SK-N-SH (cell line): ENCODE data around the gene INHBB. TPM values are rescaled to one million over a fixed set of nuclear protein-coding genes. Genes with fewer than 3 reads are reported as not detected.

Experiments used
- CTCF ChIA-PET: fragments of 300-600, 350-600 bp; formaldehyde crosslinking; extraction: SDS; loops from one replicate; lab custom pipeline; 2021; lab: Yijun Ruan, JAX
- POLR2A ChIA-PET: fragments of 350-600 bp; sonication (Branson Sonifier 250); formaldehyde crosslinking; extraction: SDS; loops from one replicate; lab custom pipeline; 2020; ENCODE audit warnings: antibody characterized with exemption, inconsistent platforms; lab: Yijun Ruan, JAX
- DNase-seq: peaks from one replicate; pipeline ENCODE4 v3.0.0; 2012
- H2AFZ ChIP-seq: fragments of 200-600 bp; sonication (generic); 2 replicates; pipeline ENCODE4 v1.8.1; 2016; ENCODE audit warnings: antibody characterized with exemption, mild to moderate bottlenecking, low read depth
- H3F3A ChIP-seq: fragments of 200-600 bp; sonication (generic); replicated peaks from 2 replicates; pipeline ENCODE3; 2016; ENCODE audit warnings: antibody characterized with exemption, mild to moderate bottlenecking; ENCODE audit not compliant: insufficient read depth
- H3K27ac ChIP-seq, 2 experiments: fragments of 200-500 bp in 1 of 2; fragments of 200-600 bp in 1 of 2; sonication (Bioruptor generic) in 1 of 2; sonication (generic), shearing (Covaris generic) in 1 of 2; 2 replicates each; pipeline versions ENCODE4 v1.5.1 to v1.6.1; 2014 to 2016; ENCODE audit warnings: low read depth in 2 of 2, inconsistent platforms in 1 of 2, low read length in 1 of 2, mild to moderate bottlenecking in 1 of 2, mixed read lengths in 1 of 2
- H3K27me3 ChIP-seq: fragments of 200-600 bp; sonication (generic), shearing (Covaris generic); 2 replicates; pipeline ENCODE4 v1.6.1; 2016; ENCODE audit warnings: mixed run types; ENCODE audit not compliant: insufficient read depth
- H3K36me3 ChIP-seq, 2 experiments: fragments of 200-500 bp in 1 of 2; fragments of 200-600 bp in 1 of 2; sonication (Bioruptor generic) in 1 of 2; sonication (generic) in 1 of 2; replicated peaks in 1 of 2; 2 replicates each; pipeline versions ENCODE3 to v1.5.1; 2014 to 2016; ENCODE audit warnings: low read length in 1 of 2, mild to moderate bottlenecking in 1 of 2; ENCODE audit not compliant: insufficient read depth in 2 of 2, control insufficient read depth in 1 of 2
- H3K4me1 ChIP-seq, 2 experiments: fragments of 200-500 bp in 1 of 2; fragments of 200-600 bp in 1 of 2; sonication (Bioruptor generic) in 1 of 2; sonication (generic), shearing (Covaris generic) in 1 of 2; 2 replicates each; pipeline versions ENCODE4 v1.5.1 to v1.6.1; 2014 to 2016; ENCODE audit warnings: low read depth in 1 of 2, low read length in 1 of 2, mixed run types in 1 of 2; ENCODE audit not compliant: insufficient read depth in 2 of 2, control insufficient read depth in 1 of 2
- H3K4me2 ChIP-seq: fragments of 200-600 bp; sonication (generic), shearing (Covaris generic); 2 replicates; pipeline ENCODE4 v1.6.1; 2017; ENCODE audit warnings: mixed run types
- H3K4me3 ChIP-seq, 2 experiments: fragments of 200-500 bp in 1 of 2; fragments of 200-600 bp in 1 of 2; sonication (Bioruptor generic) in 1 of 2; sonication (generic), shearing (Covaris generic) in 1 of 2; 2 replicates each; pipeline versions ENCODE4 v1.5.1 to v1.8.1; 2014 to 2016; ENCODE audit warnings: low read depth in 2 of 2, inconsistent platforms in 1 of 2, low read length in 1 of 2, mild to moderate bottlenecking in 1 of 2, mixed read lengths in 1 of 2, moderate library complexity in 1 of 2
- H3K79me2 ChIP-seq: fragments of 200-600 bp; sonication (generic); 2 replicates; pipeline ENCODE4 v1.8.1; 2017; ENCODE audit warnings: mild to moderate bottlenecking; ENCODE audit not compliant: insufficient read depth
- H3K9ac ChIP-seq: fragments of 200-600 bp; sonication (generic); 2 replicates; pipeline ENCODE4 v1.6.1; 2017; ENCODE audit warnings: mixed run types
- H3K9me2 ChIP-seq: fragments of 200-600 bp; sonication (generic); 2 replicates; pipeline ENCODE4 v1.6.1; 2017; ENCODE audit warnings: mixed run types
- H3K9me3 ChIP-seq: fragments of 200-600 bp; sonication (generic); 2 replicates; pipeline ENCODE4 v1.6.1; 2017; ENCODE audit warnings: mixed run types, mild to moderate bottlenecking, moderate library complexity
- H4K20me1 ChIP-seq: fragments of 200-600 bp; sonication (generic); 2 replicates; pipeline ENCODE4 v1.6.1; 2017; ENCODE audit warnings: mild to moderate bottlenecking, mixed run types; ENCODE audit not compliant: insufficient read depth
- CHD2 ChIP-seq: fragments of 150-350 bp; IDR thresholded peaks from 2 replicates; pipeline ENCODE4 v1.6.1; 2018; ENCODE audit warnings: low read length; ENCODE audit not compliant: partially characterized antibody
- FOSL2 ChIP-seq: IDR thresholded peaks from 2 replicates; pipeline ENCODE4 v1.4.0; 2012; ENCODE audit warnings: low read depth, mild to moderate bottlenecking, moderate library complexity, borderline replicate concordance
- GABPA ChIP-seq: IDR thresholded peaks from 2 replicates; pipeline ENCODE4 v1.4.0; 2012; ENCODE audit warnings: low read depth, mild to moderate bottlenecking
- JUND ChIP-seq: IDR thresholded peaks from 2 replicates; pipeline ENCODE4 v1.4.0; 2012
- MEF2A ChIP-seq: IDR thresholded peaks from 2 replicates; pipeline ENCODE4 v1.4.0; 2012; ENCODE audit warnings: low read depth, borderline replicate concordance
- NFIC ChIP-seq: IDR thresholded peaks from 2 replicates; pipeline ENCODE4 v1.4.0; 2012; ENCODE audit warnings: borderline replicate concordance
- NRF1 ChIP-seq: IDR thresholded peaks from 2 replicates; pipeline ENCODE4 v1.6.1; 2012; ENCODE audit warnings: low read depth, mild to moderate bottlenecking, low read length
- POLR2AphosphoS5 ChIP-seq: IDR thresholded peaks from 2 replicates; pipeline ENCODE4 v1.6.1; 2012; ENCODE audit warnings: low read depth, low read length
- RFX5 ChIP-seq: IDR thresholded peaks from 2 replicates; pipeline ENCODE4 v1.6.1; 2012; ENCODE audit warnings: mild to moderate bottlenecking, improper control_type of control experiment, low read length
- TAF1 ChIP-seq: IDR thresholded peaks from 2 replicates; pipeline ENCODE4 v1.6.1; 2012; ENCODE audit warnings: low read depth, mild to moderate bottlenecking, low read length, moderate library complexity, borderline replicate concordance
- TEAD4 ChIP-seq: IDR thresholded peaks from 2 replicates; pipeline ENCODE4 v1.4.0; 2012; ENCODE audit warnings: mild to moderate bottlenecking, borderline replicate concordance; ENCODE audit not compliant: insufficient read depth
- USF2 ChIP-seq: fragments of 150-350 bp; IDR thresholded peaks from 2 replicates; pipeline ENCODE4 v1.6.1; 2017; ENCODE audit warnings: antibody characterized with exemption, low read length, low read depth, borderline replicate concordance
- WGBS: methylation state at CpG from one replicate; pipeline ENCODE4 v1.1.6; 2017; ENCODE audit warnings: low lambda C conversion rate; 5-methylcytosine and 5-hydroxymethylcytosine counted together
- polyA plus RNA-seq, 3 experiments: library from polyadenylated mRNA; depleted of rRNA; stranded (reverse); fragments of >200 nt; gene quantifications; 2 replicates each; pipeline ENCODE4 v1.2.3, GENCODE V29; 2012
- TF ChIP-seq, protein P1 (sequence below): fragments of 150-350 bp; IDR thresholded peaks from 2 replicates; pipeline ENCODE4 v1.6.1; 2016; ENCODE audit warnings: mild to moderate bottlenecking, low read depth, low read length
- TF ChIP-seq, protein P2 (sequence below): IDR thresholded peaks from 2 replicates; pipeline ENCODE4; 2012

Gene INHBB
- polyA plus RNA-seq, 1 of the 3 experiments (the other 2 are of a cell fraction), result 0.03 TPM

GRCh38 chr2:120367221-120367620, 21.3 kb downstream of the INHBB start:
- Histone ChIP-seq H4K20me1 (no peaks in the 10 kb centered on the region), H3K4me3 (no peak overlapping the region), H3K27ac (no peak overlapping the region), H3K4me2 (peak overlapping the region; percentile 67; the same call in 1 of the 2 replicates), H3K4me1 (no peaks in the 10 kb centered on the region; a peak in 2 of 4 replicates), H3F3A (no peaks in the 10 kb centered on the region), H3K79me2 (no peaks in the 10 kb centered on the region), H3K9me3 (no peaks in the 10 kb centered on the region), H3K9ac (no peak overlapping the region), H3K36me3 (no peaks in the 10 kb centered on the region), H3K27me3 (no peaks in the 10 kb centered on the region), H2AFZ (peak overlapping the region; percentile 5; the same call in 1 of the 2 replicates), H3K9me2 (no peaks in the 10 kb centered on the region)
- TF ChIP-seq NFIC (no peak), USF2 (no peak), CHD2 (no peak), TAF1 (no peak), FOSL2 (no peak), JUND (no peak), GABPA (no peak), RFX5 (no peak)
- TF ChIP-seq, protein P1, sequence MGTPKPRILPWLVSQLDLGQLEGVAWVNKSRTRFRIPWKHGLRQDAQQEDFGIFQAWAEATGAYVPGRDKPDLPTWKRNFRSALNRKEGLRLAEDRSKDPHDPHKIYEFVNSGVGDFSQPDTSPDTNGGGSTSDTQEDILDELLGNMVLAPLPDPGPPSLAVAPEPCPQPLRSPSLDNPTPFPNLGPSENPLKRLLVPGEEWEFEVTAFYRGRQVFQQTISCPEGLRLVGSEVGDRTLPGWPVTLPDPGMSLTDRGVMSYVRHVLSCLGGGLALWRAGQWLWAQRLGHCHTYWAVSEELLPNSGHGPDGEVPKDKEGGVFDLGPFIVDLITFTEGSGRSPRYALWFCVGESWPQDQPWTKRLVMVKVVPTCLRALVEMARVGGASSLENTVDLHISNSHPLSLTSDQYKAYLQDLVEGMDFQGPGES, result no peak
- ChIA-PET POLR2A (no interaction called here), CTCF (no interaction called here)
- 20% methylated on average over 4 of the region's 8 CpGs for whole genome bisulfite sequencing
- DNase-seq, result no peak

DNA sequence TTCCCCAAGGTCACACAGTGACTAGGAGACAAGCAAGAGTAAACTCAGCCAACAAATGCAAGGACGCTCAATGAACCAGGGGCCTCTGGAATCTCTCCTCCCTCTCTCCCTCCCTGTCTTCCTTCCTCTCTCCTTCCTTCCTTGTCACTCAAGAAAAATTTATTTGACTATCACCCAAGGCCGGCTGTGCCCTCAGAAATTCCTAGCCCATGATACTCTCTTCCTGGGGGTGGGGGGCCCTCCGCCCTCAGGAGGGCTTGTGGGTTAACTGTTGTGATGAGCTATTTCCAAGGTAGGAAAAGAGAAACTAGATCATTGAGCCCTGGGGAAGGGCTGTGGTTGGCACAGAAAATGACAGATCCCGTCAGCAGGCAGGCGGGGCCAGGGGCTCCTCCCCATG, 21.7 kb downstream of the INHBB start:
- H3K4me2 ChIP-seq, result peak overlapping the region; percentile 67

More for the DNA sequence above, 21.7 kb downstream of the INHBB start:
- no peaks in the 10 kb centered on the region for H3F3A ChIP-seq
- TF ChIP-seq USF2, result no peak
- TF ChIP-seq, protein P1, result no peak
- TF ChIP-seq FOSL2, result 0 out of 2 replicates have a peak, but pooled peaks have one; percentile 10
- no peak for TF ChIP-seq MEF2A
- TF ChIP-seq, protein P2, sequence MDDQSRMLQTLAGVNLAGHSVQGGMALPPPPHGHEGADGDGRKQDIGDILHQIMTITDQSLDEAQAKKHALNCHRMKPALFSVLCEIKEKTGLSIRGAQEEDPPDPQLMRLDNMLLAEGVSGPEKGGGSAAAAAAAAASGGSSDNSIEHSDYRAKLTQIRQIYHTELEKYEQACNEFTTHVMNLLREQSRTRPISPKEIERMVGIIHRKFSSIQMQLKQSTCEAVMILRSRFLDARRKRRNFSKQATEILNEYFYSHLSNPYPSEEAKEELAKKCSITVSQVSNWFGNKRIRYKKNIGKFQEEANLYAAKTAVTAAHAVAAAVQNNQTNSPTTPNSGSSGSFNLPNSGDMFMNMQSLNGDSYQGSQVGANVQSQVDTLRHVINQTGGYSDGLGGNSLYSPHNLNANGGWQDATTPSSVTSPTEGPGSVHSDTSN, result peak; percentile 54; the same call in 1 of the 2 replicates
- TF ChIP-seq TEAD4, result 0 out of 2 replicates have a peak, but pooled peaks have one; percentile 10
- no peak for TF ChIP-seq JUND
- no peak for TF ChIP-seq POLR2AphosphoS5
- TF ChIP-seq NRF1, result no peak
- TF ChIP-seq, all 33 proteins: peak for 3
- Histone ChIP-seq H3K9ac (no peak overlapping the region), H3K27ac (no peak overlapping the region; a peak in 1 of 4 replicates), H3K36me3 (no peaks in the 10 kb centered on the region), H3K79me2 (no peaks in the 10 kb centered on the region), H3K4me3 (no peak overlapping the region), H3K9me3 (no peaks in the 10 kb centered on the region), H2AFZ (peak overlapping the region; percentile 5; the same call in 1 of the 2 replicates), H3K9me2 (no peaks in the 10 kb centered on the region), H4K20me1 (no peaks in the 10 kb centered on the region), H3K27me3 (no peaks in the 10 kb centered on the region; the same call in 1 of the 2 replicates), H3K4me1 (no peaks in the 10 kb centered on the region; a peak in 2 of 4 replicates)
- POLR2A ChIA-PET, result no interaction called here
- CTCF ChIA-PET, result no interaction called here
- 41% methylated on average over 5 of the region's 5 CpGs for WGBS
- no peak for DNase-seq
